ENCODE measurements around the gene MAML2. TPM values are rescaled to one million over a fixed set of nuclear protein-coding genes. Genes with fewer than 3 reads are reported as not detected.

Gene MAML2
- total and polyA plus RNA-seq, 2 experiments from 2014 or later = 4.7 to 15.3 TPM

- Histone ChIP-seq H3K9me3 (ENCODE audit: low read depth) (no peaks in the 10 kb centered on the region), H4K20me1 (ENCODE audit: insufficient read depth, poor library complexity, severe bottlenecking) (no peaks in the 10 kb centered on the region), H3K4me1 (ENCODE audit: insufficient read depth) (peaks cover 41% of the 10 kb centered on the region), H3K27ac (no peak overlapping the region), H3K79me2 (peaks cover 59% of the 10 kb centered on the region), H3K36me3 (replicated peaks; ENCODE audit: insufficient read depth, low read depth) (no peaks in the 10 kb centered on the region), H3K9me2 (replicated peaks; ENCODE audit: insufficient read depth) (no peaks in the 10 kb centered on the region), H3K27me3 (no peaks in the 10 kb centered on the region), H3K4me2 (no peak overlapping the region), H3K4me3 (no peak overlapping the region), H2AFZ (no peak overlapping the region)
- DNase-seq (ENCODE audit: low spot score) = no peak
- TF ChIP-seq EZH2 (IDR thresholded peaks at IDR 0.05; ENCODE audit: borderline replicate concordance) = no peak
- no peak for TF ChIP-seq EZH2phosphoT487 (IDR thresholded peaks at IDR 0.05; ENCODE audit: low read depth, severe bottlenecking, unreplicated experiment)
- no peak for TF ChIP-seq CTCF (IDR thresholded peaks at IDR 0.05; ENCODE audit: poor library complexity)
Observed at GRCh38 chr11:96279896-96280290, 63.1 kb downstream of the MAML2 start.

- peaks cover 59% of the 10 kb centered on the region for H3K79me2 ChIP-seq
- H3K27ac ChIP-seq = peak overlapping the region; percentile 75
- H3K4me1 ChIP-seq (ENCODE audit: insufficient read depth) = peaks cover 41% of the 10 kb centered on the region
Observed at GRCh38 chr11:96279018-96279895, 63.7 kb downstream of the MAML2 start.

GRCh38 chr11:96278039-96278897 is 64.7 kb downstream of the MAML2 start:
- Histone ChIP-seq H3K27ac (peak overlapping the region; percentile 75), H3K4me2 (peak overlapping the region; percentile 42)
- WGBS (ENCODE audit: low lambda C conversion rate, missing lambda C conversion rate) = 62% methylated on average over 6 of the region's 6 CpGs

More at GRCh38 chr11:96279018-96279895, 63.7 kb downstream of the MAML2 start:
- Histone ChIP-seq H3K9me2 (replicated peaks; ENCODE audit: insufficient read depth) (no peaks in the 10 kb centered on the region), H3K27me3 (no peaks in the 10 kb centered on the region), H3K4me2 (peak overlapping the region; percentile 10), H4K20me1 (ENCODE audit: insufficient read depth, poor library complexity, severe bottlenecking) (no peaks in the 10 kb centered on the region), H3K9me3 (ENCODE audit: low read depth) (no peaks in the 10 kb centered on the region), H3K4me3 (no peak overlapping the region), H2AFZ (no peak overlapping the region), H3K36me3 (replicated peaks; ENCODE audit: insufficient read depth, low read depth) (no peaks in the 10 kb centered on the region)
- 71% methylated on average over 3 of the region's 3 CpGs for whole genome bisulfite sequencing (ENCODE audit: low lambda C conversion rate, missing lambda C conversion rate)
- DNase-seq (ENCODE audit: low spot score) = no peak
- TF ChIP-seq CTCF (IDR thresholded peaks at IDR 0.05; ENCODE audit: poor library complexity) (no peak), EZH2phosphoT487 (IDR thresholded peaks at IDR 0.05; ENCODE audit: low read depth, severe bottlenecking, unreplicated experiment) (no peak), EZH2 (IDR thresholded peaks at IDR 0.05; ENCODE audit: borderline replicate concordance) (no peak)

More at GRCh38 chr11:96278039-96278897, 64.7 kb downstream of the MAML2 start:
- Histone ChIP-seq H4K20me1 (ENCODE audit: insufficient read depth, poor library complexity, severe bottlenecking) (no peaks in the 10 kb centered on the region), H3K27me3 (no peaks in the 10 kb centered on the region), H2AFZ (no peak overlapping the region), H3K9me2 (replicated peaks; ENCODE audit: insufficient read depth) (no peaks in the 10 kb centered on the region), H3K36me3 (replicated peaks; ENCODE audit: insufficient read depth, low read depth) (no peaks in the 10 kb centered on the region), H3K4me1 (ENCODE audit: insufficient read depth) (peaks cover 43% of the 10 kb centered on the region), H3K9me3 (ENCODE audit: low read depth) (no peaks in the 10 kb centered on the region), H3K79me2 (peaks cover 58% of the 10 kb centered on the region), H3K4me3 (no peak overlapping the region)
- peak; percentile 51 for DNase-seq (ENCODE audit: low spot score)
- TF ChIP-seq EZH2phosphoT487 (IDR thresholded peaks at IDR 0.05; ENCODE audit: low read depth, severe bottlenecking, unreplicated experiment) (no peak), CTCF (IDR thresholded peaks at IDR 0.05; ENCODE audit: poor library complexity) (no peak), EZH2 (IDR thresholded peaks at IDR 0.05; ENCODE audit: borderline replicate concordance) (no peak)

Measured in hepatocyte (in vitro differentiated cells).